Measurements from ENCODE around the gene TAF1A.

Gene TAF1A

GRCh38 chr1:222582099-222582774, 7.5 kb downstream of the TAF1A start:
- H3K4me3 ChIP-seq (replicated peaks; ENCODE audit: insufficient read depth, low read length): no peak overlapping the region
- no peak for DNase-seq (ENCODE audit: low read depth in 1 of 2, low spot score in 1 of 2)
- no peak for TF ChIP-seq GABPA (IDR thresholded peaks at IDR 0.05; ENCODE audit: low read depth)
- TF ChIP-seq CTCF (IDR thresholded peaks at IDR 0.05; ENCODE audit: insufficient read depth, low read length): no peak
- TF ChIP-seq POLR2AphosphoS5 (IDR thresholded peaks at IDR 0.05; ENCODE audit: low read depth): no peak
- no peak for TF ChIP-seq SPI1 (IDR thresholded peaks at IDR 0.05; ENCODE audit: borderline replicate concordance, low read depth)
- no peak for TF ChIP-seq REST (IDR thresholded peaks at IDR 0.05; ENCODE audit: insufficient replicate concordance, low read depth)
- H3K27ac ChIP-seq (replicated peaks): no peak overlapping the region
- H3K27me3 ChIP-seq (ENCODE audit: insufficient read depth, poor library complexity, severe bottlenecking): no peaks in the 10 kb centered on the region

- no peak for DNase-seq (ENCODE audit: low read depth in 1 of 2, low spot score in 1 of 2)
- TF ChIP-seq REST (IDR thresholded peaks at IDR 0.05; ENCODE audit: insufficient replicate concordance, low read depth): no peak
- TF ChIP-seq GABPA (IDR thresholded peaks at IDR 0.05; ENCODE audit: low read depth): no peak
- no peak for TF ChIP-seq CTCF (IDR thresholded peaks at IDR 0.05; ENCODE audit: insufficient read depth, low read length)
- no peak for TF ChIP-seq SPI1 (IDR thresholded peaks at IDR 0.05; ENCODE audit: borderline replicate concordance, low read depth)
- TF ChIP-seq POLR2AphosphoS5 (IDR thresholded peaks at IDR 0.05; ENCODE audit: low read depth): no peak
- Histone ChIP-seq H3K4me3 (replicated peaks; ENCODE audit: insufficient read depth, low read length) (no peak overlapping the region), H3K27me3 (ENCODE audit: insufficient read depth, poor library complexity, severe bottlenecking) (no peaks in the 10 kb centered on the region), H3K27ac (replicated peaks) (no peak overlapping the region)
These were observed 10.4 kb downstream of the TAF1A start for GRCh38 chr1:222579316-222579715.

GRCh38 chr1:222570837-222571236, 18.9 kb downstream of the TAF1A start:
- Histone ChIP-seq H3K27ac (replicated peaks) (no peak overlapping the region), H3K4me3 (replicated peaks; ENCODE audit: insufficient read depth, low read length) (no peak overlapping the region), H3K27me3 (ENCODE audit: insufficient read depth, poor library complexity, severe bottlenecking) (no peaks in the 10 kb centered on the region)
- DNase-seq (ENCODE audit: low read depth in 1 of 2, low spot score in 1 of 2): no peak
- TF ChIP-seq SPI1 (IDR thresholded peaks at IDR 0.05; ENCODE audit: borderline replicate concordance, low read depth) (no peak), CTCF (IDR thresholded peaks at IDR 0.05; ENCODE audit: insufficient read depth, low read length) (no peak), REST (IDR thresholded peaks at IDR 0.05; ENCODE audit: insufficient replicate concordance, low read depth) (no peak), GABPA (IDR thresholded peaks at IDR 0.05; ENCODE audit: low read depth) (no peak), POLR2AphosphoS5 (IDR thresholded peaks at IDR 0.05; ENCODE audit: low read depth) (no peak)
